Measurements from ENCODE around the gene AKR7A2.

AKR7A2 gene

GRCh38 chr1:19255288-19255687 lies 56.7 kb downstream of the AKR7A2 start:
- no peaks in the 10 kb centered on the region for H3K27me3 ChIP-seq (ENCODE audit: insufficient read depth, poor library complexity, severe bottlenecking)
- no peak overlapping the region for H3K4me3 ChIP-seq (replicated peaks; ENCODE audit: insufficient read depth, low read length)
- TF ChIP-seq REST (IDR thresholded peaks at IDR 0.05; ENCODE audit: insufficient replicate concordance, low read depth) (no peak), CTCF (IDR thresholded peaks at IDR 0.05; ENCODE audit: insufficient read depth, low read length) (no peak), GABPA (IDR thresholded peaks at IDR 0.05; ENCODE audit: low read depth) (no peak), POLR2AphosphoS5 (IDR thresholded peaks at IDR 0.05; ENCODE audit: low read depth) (no peak), SPI1 (IDR thresholded peaks at IDR 0.05; ENCODE audit: borderline replicate concordance, low read depth) (no peak)
- H3K27ac ChIP-seq (replicated peaks), result no peak overlapping the region
- no peak for DNase-seq (ENCODE audit: low read depth in 1 of 2, low spot score in 1 of 2)

DNA sequence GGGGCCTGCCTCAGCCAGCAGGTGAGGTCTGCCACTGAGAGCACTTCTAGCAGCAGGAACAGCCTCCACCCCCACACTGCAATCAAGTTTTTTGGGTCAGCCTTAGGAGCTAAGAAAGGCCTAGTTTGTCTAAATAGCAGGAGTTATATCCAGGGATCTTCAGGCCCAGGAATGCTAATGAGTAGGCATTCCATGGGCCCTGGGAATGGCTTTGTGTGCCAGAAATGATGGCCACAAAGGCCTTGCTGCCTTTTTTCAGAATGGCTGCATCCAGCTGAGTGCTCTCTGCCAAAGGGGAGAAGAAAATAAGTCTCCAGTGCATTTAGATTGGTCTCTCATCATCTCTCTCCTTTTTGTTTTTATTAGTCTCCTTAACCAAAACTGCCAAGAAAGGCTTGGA lies 57.5 kb downstream of the AKR7A2 start:
- no peak for DNase-seq (ENCODE audit: low read depth in 1 of 2, low spot score in 1 of 2)
- H3K27ac ChIP-seq (replicated peaks), result no peak overlapping the region
- TF ChIP-seq CTCF (IDR thresholded peaks at IDR 0.05; ENCODE audit: insufficient read depth, low read length) (no peak), REST (IDR thresholded peaks at IDR 0.05; ENCODE audit: insufficient replicate concordance, low read depth) (no peak), POLR2AphosphoS5 (IDR thresholded peaks at IDR 0.05; ENCODE audit: low read depth) (no peak), GABPA (IDR thresholded peaks at IDR 0.05; ENCODE audit: low read depth) (no peak), SPI1 (IDR thresholded peaks at IDR 0.05; ENCODE audit: borderline replicate concordance, low read depth) (no peak)
- no peaks in the 10 kb centered on the region for H3K27me3 ChIP-seq (ENCODE audit: insufficient read depth, poor library complexity, severe bottlenecking)
- no peak overlapping the region for H3K4me3 ChIP-seq (replicated peaks; ENCODE audit: insufficient read depth, low read length)

Data from HL-60 (cell line).